ENCODE data around the gene HTR1D.

HTR1D gene

GRCh38 chr1:23187637-23188036, 29.7 kb downstream of the HTR1D start:
- WGBS, 2 donors (ENCODE audit: extremely low coverage in 2 of 2, insufficient read length in 2 of 2, insufficient replicate concordance in 1 of 2) = no CpG with 5 or more reads among the region's 5 CpGs
- Histone ChIP-seq H2BK5ac (ENCODE audit: low read length) (no peak overlapping the region), H3K36me3 (replicated peaks in 1 of 2; ENCODE audit: control insufficient read depth in 2 of 2, insufficient read depth in 2 of 2, low read length in 2 of 2) (no peaks in the 10 kb centered on the region), H3K27me3 (ENCODE audit: control insufficient read depth in 3 of 3, insufficient read depth in 3 of 3, low read depth in 1 of 3, low read length in 3 of 3) (peaks cover 0 to 11% (median 2%) of the 10 kb centered on the region in 3 experiments), H3K14ac (ENCODE audit: low read length) (no peak overlapping the region), H3K23ac (ENCODE audit: low read depth, low read length, poor library complexity) (no peak overlapping the region), H3K9me3 (replicated peaks in 1 of 2; ENCODE audit: control insufficient read depth in 2 of 2, insufficient read depth in 1 of 2, low read depth in 1 of 2, low read length in 2 of 2) (no peaks in the 10 kb centered on the region), H2AK5ac (ENCODE audit: low read depth, low read length) (no peak overlapping the region), H3K27ac (replicated peaks; ENCODE audit: low read length) (no peak overlapping the region), H3K4me1 (ENCODE audit: control insufficient read depth in 2 of 2, insufficient read depth in 1 of 2, low read depth in 1 of 2, low read length in 2 of 2) (peaks cover 0 to 2% of the 10 kb centered on the region in 2 donors), H3K4me3 (ENCODE audit: low read length in 2 of 2) (no peak overlapping the region), H3K4ac (ENCODE audit: low read length) (no peak overlapping the region), H4K91ac (ENCODE audit: low read depth, low read length, poor library complexity) (no peak overlapping the region), H4K8ac (ENCODE audit: low read depth, low read length) (no peak overlapping the region), H2BK15ac (ENCODE audit: low read length) (no peak overlapping the region), H3K4me2 (ENCODE audit: insufficient read depth, low read length, poor library complexity, severe bottlenecking) (no peak overlapping the region), H3K18ac (ENCODE audit: low read length) (no peak overlapping the region), H2BK12ac (ENCODE audit: low read length) (no peak overlapping the region), H3K9ac (ENCODE audit: low read depth, low read length, poor library complexity) (no peak overlapping the region), H2BK120ac (ENCODE audit: low read depth, low read length) (no peak overlapping the region), H3K79me1 (ENCODE audit: low read depth, low read length) (no peaks in the 10 kb centered on the region), H2AFZ (ENCODE audit: low read length) (no peak overlapping the region)
- DNase-seq (ENCODE audit: low spot score) = no peak

- Histone ChIP-seq H2BK12ac (ENCODE audit: low read length) (no peak overlapping the region), H2BK5ac (ENCODE audit: low read length) (no peak overlapping the region), H3K9ac (ENCODE audit: low read depth, low read length, poor library complexity) (no peak overlapping the region), H2AFZ (ENCODE audit: low read length) (no peak overlapping the region), H3K36me3 (replicated peaks in 1 of 2; ENCODE audit: control insufficient read depth in 2 of 2, insufficient read depth in 2 of 2, low read length in 2 of 2) (no peaks in the 10 kb centered on the region), H4K8ac (ENCODE audit: low read depth, low read length) (no peak overlapping the region), H3K27ac (replicated peaks; ENCODE audit: low read length) (no peak overlapping the region), H3K4me3 (ENCODE audit: low read length in 2 of 2) (no peak overlapping the region), H2BK15ac (ENCODE audit: low read length) (no peak overlapping the region), H3K9me3 (replicated peaks in 1 of 2; ENCODE audit: control insufficient read depth in 2 of 2, insufficient read depth in 1 of 2, low read depth in 1 of 2, low read length in 2 of 2) (no peaks in the 10 kb centered on the region), H3K4me2 (ENCODE audit: insufficient read depth, low read length, poor library complexity, severe bottlenecking) (no peak overlapping the region), H3K4me1 (ENCODE audit: control insufficient read depth in 2 of 2, insufficient read depth in 1 of 2, low read depth in 1 of 2, low read length in 2 of 2) (peaks cover 0 to 2% of the 10 kb centered on the region in 2 donors), H2AK5ac (ENCODE audit: low read depth, low read length) (no peak overlapping the region), H3K14ac (ENCODE audit: low read length) (no peak overlapping the region), H4K91ac (ENCODE audit: low read depth, low read length, poor library complexity) (no peak overlapping the region), H3K18ac (ENCODE audit: low read length) (no peak overlapping the region), H3K79me1 (ENCODE audit: low read depth, low read length) (no peaks in the 10 kb centered on the region), H3K23ac (ENCODE audit: low read depth, low read length, poor library complexity) (no peak overlapping the region), H3K27me3 (ENCODE audit: control insufficient read depth in 3 of 3, insufficient read depth in 3 of 3, low read depth in 1 of 3, low read length in 3 of 3) (peaks cover 0 to 11% (median 2%) of the 10 kb centered on the region in 3 experiments), H3K4ac (ENCODE audit: low read length) (no peak overlapping the region), H2BK120ac (ENCODE audit: low read depth, low read length) (no peak overlapping the region)
- no CpG with 5 or more reads among the region's 4 CpGs for WGBS, 2 donors (ENCODE audit: extremely low coverage in 2 of 2, insufficient read length in 2 of 2, insufficient replicate concordance in 1 of 2)
- no peak for DNase-seq (ENCODE audit: low spot score)
These were observed 31.9 kb downstream of the HTR1D start for GRCh38 chr1:23185381-23185780.

- no peak overlapping the region for H4K8ac ChIP-seq (ENCODE audit: low read depth, low read length)
- no peak overlapping the region for H3K18ac ChIP-seq (ENCODE audit: low read length)
- no peak overlapping the region for H2BK12ac ChIP-seq (ENCODE audit: low read length)
- H3K27me3 ChIP-seq (ENCODE audit: control insufficient read depth in 3 of 3, insufficient read depth in 3 of 3, low read depth in 1 of 3, low read length in 3 of 3) = peaks cover 0 to 12% (median 2%) of the 10 kb centered on the region in 3 experiments
- no peak overlapping the region for H3K4me3 ChIP-seq (ENCODE audit: low read length in 2 of 2)
- H2BK5ac ChIP-seq (ENCODE audit: low read length) = no peak overlapping the region
- H3K23ac ChIP-seq (ENCODE audit: low read depth, low read length, poor library complexity) = no peak overlapping the region
- DNase-seq (ENCODE audit: low spot score) = peak; percentile 66
- no peak overlapping the region for H4K91ac ChIP-seq (ENCODE audit: low read depth, low read length, poor library complexity)
- H2AK5ac ChIP-seq (ENCODE audit: low read depth, low read length) = no peak overlapping the region
- H2BK15ac ChIP-seq (ENCODE audit: low read length) = no peak overlapping the region
- no peaks in the 10 kb centered on the region for H3K36me3 ChIP-seq (replicated peaks in 1 of 2; ENCODE audit: control insufficient read depth in 2 of 2, insufficient read depth in 2 of 2, low read length in 2 of 2)
- H3K4me2 ChIP-seq (ENCODE audit: insufficient read depth, low read length, poor library complexity, severe bottlenecking) = no peak overlapping the region
- H3K27ac ChIP-seq (replicated peaks; ENCODE audit: low read length) = no peak overlapping the region
- no peaks in the 10 kb centered on the region for H3K79me1 ChIP-seq (ENCODE audit: low read depth, low read length)
- H2BK120ac ChIP-seq (ENCODE audit: low read depth, low read length) = no peak overlapping the region
- peak overlapping the region; percentile 62 for H2AFZ ChIP-seq (ENCODE audit: low read length)
- H3K9ac ChIP-seq (ENCODE audit: low read depth, low read length, poor library complexity) = no peak overlapping the region
- H3K4ac ChIP-seq (ENCODE audit: low read length) = no peak overlapping the region
- WGBS, 2 donors (ENCODE audit: extremely low coverage in 2 of 2, insufficient read length in 2 of 2, insufficient replicate concordance in 1 of 2) = no CpG with 5 or more reads among the region's 10 CpGs
- no peak overlapping the region for H3K14ac ChIP-seq (ENCODE audit: low read length)
- peaks cover 0 to 2% of the 10 kb centered on the region in 2 donors for H3K4me1 ChIP-seq (ENCODE audit: control insufficient read depth in 2 of 2, insufficient read depth in 1 of 2, low read depth in 1 of 2, low read length in 2 of 2)
- H3K9me3 ChIP-seq (replicated peaks in 1 of 2; ENCODE audit: control insufficient read depth in 2 of 2, insufficient read depth in 1 of 2, low read depth in 1 of 2, low read length in 2 of 2) = no peaks in the 10 kb centered on the region
These were observed 32.9 kb downstream of the HTR1D start for GRCh38 chr1:23184212-23184934.

- H2BK120ac ChIP-seq (ENCODE audit: low read depth, low read length) = no peak overlapping the region
- H3K4me2 ChIP-seq (ENCODE audit: insufficient read depth, low read length, poor library complexity, severe bottlenecking) = no peak overlapping the region
- H3K14ac ChIP-seq (ENCODE audit: low read length) = no peak overlapping the region
- no peak for DNase-seq (ENCODE audit: low spot score)
- no peak overlapping the region for H2BK5ac ChIP-seq (ENCODE audit: low read length)
- peaks cover 4% of the 10 kb centered on the region in 2 donors for H3K4me1 ChIP-seq (ENCODE audit: control insufficient read depth in 2 of 2, insufficient read depth in 1 of 2, low read depth in 1 of 2, low read length in 2 of 2)
- no peak overlapping the region for H3K27ac ChIP-seq (replicated peaks; ENCODE audit: low read length)
- no peak overlapping the region for H2BK15ac ChIP-seq (ENCODE audit: low read length)
- H3K79me1 ChIP-seq (ENCODE audit: low read depth, low read length) = no peaks in the 10 kb centered on the region
- H3K27me3 ChIP-seq (ENCODE audit: control insufficient read depth in 3 of 3, insufficient read depth in 3 of 3, low read depth in 1 of 3, low read length in 3 of 3) = peaks cover 0 to 27% (median 17%) of the 10 kb centered on the region in 3 experiments
- H3K9ac ChIP-seq (ENCODE audit: low read depth, low read length, poor library complexity) = no peak overlapping the region
- H2BK12ac ChIP-seq (ENCODE audit: low read length) = no peak overlapping the region
- no peak overlapping the region for H3K23ac ChIP-seq (ENCODE audit: low read depth, low read length, poor library complexity)
- H3K9me3 ChIP-seq (replicated peaks in 1 of 2; ENCODE audit: control insufficient read depth in 2 of 2, insufficient read depth in 1 of 2, low read depth in 1 of 2, low read length in 2 of 2) = no peaks in the 10 kb centered on the region
- no peak overlapping the region for H3K4me3 ChIP-seq (ENCODE audit: low read length in 2 of 2)
- no peak overlapping the region for H2AFZ ChIP-seq (ENCODE audit: low read length)
- H3K36me3 ChIP-seq (replicated peaks in 1 of 2; ENCODE audit: control insufficient read depth in 2 of 2, insufficient read depth in 2 of 2, low read length in 2 of 2) = no peaks in the 10 kb centered on the region
- no peak overlapping the region for H2AK5ac ChIP-seq (ENCODE audit: low read depth, low read length)
- no peak overlapping the region for H3K18ac ChIP-seq (ENCODE audit: low read length)
- whole genome bisulfite sequencing, 2 donors (ENCODE audit: extremely low coverage in 2 of 2, insufficient read length in 2 of 2, insufficient replicate concordance in 1 of 2) = no CpG with 5 or more reads among the region's 2 CpGs
- no peak overlapping the region for H3K4ac ChIP-seq (ENCODE audit: low read length)
- H4K8ac ChIP-seq (ENCODE audit: low read depth, low read length) = no peak overlapping the region
- H4K91ac ChIP-seq (ENCODE audit: low read depth, low read length, poor library complexity) = no peak overlapping the region
These were observed 37.4 kb downstream of the HTR1D start for GRCh38 chr1:23179862-23180261.
